Rectal smooth muscle tissue (tissue), 1 donor: ENCODE data around the gene ENDOG.
"Not testable (repeated sequence)": the region's sequence is repeated elsewhere in the genome, so short reads cannot be mapped to it uniquely, and the experiment has no call there.

ENCODE experiments used
- H3K27ac ChIP-seq: one replicate; pipeline ENCODE4 v1.7.0; 2013; ENCODE audit warnings: low read depth, low read length, inconsistent platforms
- H3K27me3 ChIP-seq: one replicate; pipeline ENCODE4 v1.7.0; 2013; ENCODE audit warnings: low read length; ENCODE audit not compliant: control insufficient read depth, insufficient read depth
- H3K36me3 ChIP-seq: one replicate; pipeline ENCODE4 v1.7.0; 2013; ENCODE audit warnings: low read length; ENCODE audit not compliant: control insufficient read depth, insufficient read depth
- H3K4me1 ChIP-seq: one replicate; pipeline ENCODE4 v1.7.0; 2013; ENCODE audit warnings: low read length; ENCODE audit not compliant: control insufficient read depth, insufficient read depth
- H3K4me3 ChIP-seq: one replicate; pipeline ENCODE4 v1.7.0; 2013; ENCODE audit warnings: low read length
- H3K9ac ChIP-seq: one replicate; pipeline ENCODE4 v1.7.0; 2013; ENCODE audit warnings: low read length

ENDOG gene

GRCh38 chr9:128862401-128862851, 44.1 kb downstream of the ENDOG start:
- no peaks in the 10 kb centered on the region for H3K27me3 ChIP-seq
- no peaks in the 10 kb centered on the region for H3K36me3 ChIP-seq
- no peaks in the 10 kb centered on the region for H3K4me1 ChIP-seq
- H3K27ac ChIP-seq, result no peak overlapping the region
- H3K9ac ChIP-seq, result no peak overlapping the region
- no peak overlapping the region for H3K4me3 ChIP-seq

- Histone ChIP-seq H3K9ac (no peak overlapping the region), H3K36me3 (no peaks in the 10 kb centered on the region), H3K4me3 (no peak overlapping the region), H3K27ac (no peak overlapping the region), H3K27me3 (no peaks in the 10 kb centered on the region), H3K4me1 (no peaks in the 10 kb centered on the region)
Measured at GRCh38 chr9:128863647-128864046, 45.3 kb downstream of the ENDOG start.

GRCh38 chr9:128870128-128870940, 52.0 kb downstream of the ENDOG start:
- no peaks in the 10 kb centered on the region for H3K36me3 ChIP-seq
- H3K27ac ChIP-seq, result no peak overlapping the region
- no peak overlapping the region for H3K9ac ChIP-seq
- no peak overlapping the region for H3K4me3 ChIP-seq
- H3K4me1 ChIP-seq, result no peaks in the 10 kb centered on the region
- no peaks in the 10 kb centered on the region for H3K27me3 ChIP-seq

GRCh38 chr9:128870941-128871265, 52.6 kb downstream of the ENDOG start:
- not testable (repeated sequence) for H3K9ac ChIP-seq, H3K4me3 ChIP-seq, H3K27me3 ChIP-seq, H3K36me3 ChIP-seq, H3K4me1 ChIP-seq, H3K27ac ChIP-seq
